ENCODE data around the gene MACROD2. TPM values are rescaled to one million over a fixed set of nuclear protein-coding genes. Genes with fewer than 3 reads are reported as not detected.

Gene MACROD2
- total RNA-seq, 1 experiment from 2014 or later, result 1.6 TPM

DNA sequence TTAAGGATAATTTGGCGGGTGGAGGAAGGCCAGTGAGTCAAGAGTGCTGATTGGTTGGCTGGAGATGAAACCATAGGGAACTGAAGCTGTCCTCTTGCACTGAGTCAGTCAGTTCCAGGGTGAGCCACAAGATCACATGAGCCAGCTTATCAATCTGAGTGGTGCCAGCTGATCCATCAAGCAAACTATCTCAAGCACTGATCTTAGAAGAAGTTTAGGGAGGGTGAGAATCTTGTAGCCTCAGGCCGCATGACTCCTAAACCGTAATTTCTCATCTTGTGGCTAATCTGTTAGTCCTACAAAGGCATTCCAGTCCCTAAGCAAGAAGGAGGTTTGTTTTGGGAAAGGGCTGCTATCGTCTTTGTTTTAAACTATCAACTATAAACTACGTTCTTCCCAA is 1623.6 kb downstream of the MACROD2 start:
- WGBS (ENCODE audit: extremely low coverage, insufficient read length, low lambda C conversion rate), result no CpG with 5 or more reads among the region's 5 CpGs
- Histone ChIP-seq H3K4ac (ENCODE audit: low read depth, low read length) (no peak overlapping the region), H2AK5ac (ENCODE audit: insufficient read length, low read length) (no peak overlapping the region)

More for the DNA sequence above, 1623.6 kb downstream of the MACROD2 start:
- Histone ChIP-seq H3K79me1 (ENCODE audit: insufficient read depth, low read depth, low read length, poor library complexity, severe bottlenecking) (no peaks in the 10 kb centered on the region), H4K5ac (ENCODE audit: insufficient read length, low read depth, low read length) (no peak overlapping the region), H2BK20ac (ENCODE audit: low read depth, low read length, poor library complexity, severe bottlenecking) (no peak overlapping the region), H4K8ac (replicated peaks; ENCODE audit: insufficient read length, low read depth, low read length) (no peak overlapping the region), H3K4me1 (ENCODE audit: insufficient read depth, low read length) (no peaks in the 10 kb centered on the region; the same call in 1 of the 2 replicates), H3K18ac (ENCODE audit: insufficient read length, low read depth, low read length) (no peak overlapping the region), H2BK5ac (ENCODE audit: insufficient read length, low read length) (no peak overlapping the region), H3K79me2 (ENCODE audit: insufficient read depth, low read length) (no peaks in the 10 kb centered on the region), H3K9me3 (ENCODE audit: control insufficient read depth, low read depth, low read length) (no peaks in the 10 kb centered on the region), H3K9ac (ENCODE audit: extremely low read depth, insufficient read length, low read length) (no peak overlapping the region), H3K14ac (ENCODE audit: insufficient read depth, low read length) (no peak overlapping the region), H3K23ac (ENCODE audit: insufficient read length, low read depth, low read length) (no peak overlapping the region), H4K91ac (ENCODE audit: insufficient read length, low read depth, low read length) (no peak overlapping the region), H2AFZ (ENCODE audit: low read length) (no peak overlapping the region), H3K56ac (ENCODE audit: insufficient read length, low read depth, low read length) (no peak overlapping the region), H3T11ph (ENCODE audit: low read length) (no peak overlapping the region), H3K27ac (ENCODE audit: insufficient read length, low read depth, low read length) (no peak overlapping the region), H3K27me3 (ENCODE audit: insufficient read depth, low read length) (no peaks in the 10 kb centered on the region), H2BK12ac (ENCODE audit: insufficient read length, low read depth, low read length) (no peak overlapping the region), H2BK120ac (ENCODE audit: low read depth, low read length, poor library complexity, severe bottlenecking) (no peak overlapping the region), H3K23me2 (ENCODE audit: insufficient read length, low read depth, low read length, poor library complexity, severe bottlenecking) (no peaks in the 10 kb centered on the region), H4K20me1 (ENCODE audit: control insufficient read depth, insufficient read depth, insufficient read length) (no peaks in the 10 kb centered on the region), H3K4me2 (ENCODE audit: insufficient read depth, insufficient read length, low read length) (no peak overlapping the region), H2BK15ac (ENCODE audit: low read depth, low read length) (no peak overlapping the region)
- H3K27me3 Mint-ChIP-seq (ENCODE audit: low read depth), result no peaks in the 10 kb centered on the region
- no peak overlapping the region for H3K4me3 Mint-ChIP-seq
- H3K36me3 Mint-ChIP-seq (ENCODE audit: insufficient read depth in 1 of 3, low read depth in 3 of 3), result no peaks in the 10 kb centered on the region; a peak in 2 of 7 replicates
- DNase-seq, result no peak
- H3K4me1 Mint-ChIP-seq, result peaks cover 14 to 22% of the 10 kb centered on the region in 2 experiments
- H3K9me3 Mint-ChIP-seq, result no peaks in the 10 kb centered on the region
- TF ChIP-seq, protein P1, sequence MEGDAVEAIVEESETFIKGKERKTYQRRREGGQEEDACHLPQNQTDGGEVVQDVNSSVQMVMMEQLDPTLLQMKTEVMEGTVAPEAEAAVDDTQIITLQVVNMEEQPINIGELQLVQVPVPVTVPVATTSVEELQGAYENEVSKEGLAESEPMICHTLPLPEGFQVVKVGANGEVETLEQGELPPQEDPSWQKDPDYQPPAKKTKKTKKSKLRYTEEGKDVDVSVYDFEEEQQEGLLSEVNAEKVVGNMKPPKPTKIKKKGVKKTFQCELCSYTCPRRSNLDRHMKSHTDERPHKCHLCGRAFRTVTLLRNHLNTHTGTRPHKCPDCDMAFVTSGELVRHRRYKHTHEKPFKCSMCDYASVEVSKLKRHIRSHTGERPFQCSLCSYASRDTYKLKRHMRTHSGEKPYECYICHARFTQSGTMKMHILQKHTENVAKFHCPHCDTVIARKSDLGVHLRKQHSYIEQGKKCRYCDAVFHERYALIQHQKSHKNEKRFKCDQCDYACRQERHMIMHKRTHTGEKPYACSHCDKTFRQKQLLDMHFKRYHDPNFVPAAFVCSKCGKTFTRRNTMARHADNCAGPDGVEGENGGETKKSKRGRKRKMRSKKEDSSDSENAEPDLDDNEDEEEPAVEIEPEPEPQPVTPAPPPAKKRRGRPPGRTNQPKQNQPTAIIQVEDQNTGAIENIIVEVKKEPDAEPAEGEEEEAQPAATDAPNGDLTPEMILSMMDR (conservative IDR thresholded peaks at IDR 0.05), result no peak
- H3K27ac Mint-ChIP-seq, result no peak overlapping the region; a peak in 1 of 7 replicates

Data from H9 (cell line).